Natural killer cell (primary cell): Measurements from ENCODE around the gene PI4KB. TPM values are rescaled to one million over a fixed set of nuclear protein-coding genes. Genes with fewer than 3 reads are reported as not detected.
A peak's percentile ranks its signal among the peaks of the same experiment; 100 is the strongest.

Experiments
- ATAC-seq, 3 donors: fragments of 150-1000 bp in 2 of 3; fragments of 200-7000 bp in 1 of 3; cut with Tn5 transposase; 1 replicate in 1 of 3; 2 replicates in 2 of 3; pipeline ENCODE4 v1.10.0; 2021; ENCODE audit warnings: mild to moderate bottlenecking in 2 of 3, moderate library complexity in 2 of 3
- DNase-seq, 2 donors: peaks; one replicate each; pipeline versions ENCODE4 v3.0.0 to v3.0.0-alpha.2; 2013 to 2021; ENCODE audit warnings: mixed read lengths in 1 of 2
- H3K27ac ChIP-seq: one replicate; pipeline ENCODE4 v1.5.1; 2013; ENCODE audit warnings: mild to moderate bottlenecking, low read length
- H3K27me3 ChIP-seq: one replicate; pipeline ENCODE4 v1.6.1; 2013; ENCODE audit warnings: low read length; ENCODE audit not compliant: control insufficient read depth, insufficient read depth
- H3K36me3 ChIP-seq: one replicate; pipeline ENCODE4 v1.6.1; 2013; ENCODE audit warnings: low read length; ENCODE audit not compliant: control insufficient read depth, insufficient read depth
- H3K4me1 ChIP-seq: one replicate; pipeline ENCODE4 v1.6.1; 2013; ENCODE audit warnings: low read length; ENCODE audit not compliant: control insufficient read depth, insufficient read depth
- H3K4me3 ChIP-seq: one replicate; pipeline ENCODE4 v1.5.1; 2013; ENCODE audit warnings: low read length
- H3K9me3 ChIP-seq: one replicate; pipeline ENCODE4 v1.6.1; 2013; ENCODE audit warnings: low read length; ENCODE audit not compliant: control insufficient read depth, insufficient read depth
- H3K27ac Mint-ChIP-seq, 2 donors: one replicate each; pipeline ENCODE4 v1.8.0; 2022; ENCODE audit warnings: mild to moderate bottlenecking in 2 of 2, mixed read lengths in 2 of 2, moderate library complexity in 1 of 2
- H3K27me3 Mint-ChIP-seq, 2 donors: one replicate each; pipeline ENCODE4 v1.8.0; 2022; ENCODE audit warnings: low read depth in 2 of 2, mixed read lengths in 2 of 2
- H3K36me3 Mint-ChIP-seq: one replicate; pipeline ENCODE4 v1.8.0; 2022; ENCODE audit warnings: mixed read lengths
- H3K4me1 Mint-ChIP-seq, 2 donors: one replicate each; pipeline ENCODE4 v1.8.0; 2022; ENCODE audit warnings: mixed read lengths in 2 of 2
- H3K4me3 Mint-ChIP-seq: one replicate; pipeline ENCODE4 v1.8.0; 2022; ENCODE audit warnings: mild to moderate bottlenecking, moderate library complexity, mixed read lengths
- H3K9me3 Mint-ChIP-seq, 2 donors: one replicate each; pipeline ENCODE4 v1.8.0; 2022; ENCODE audit warnings: mixed read lengths in 2 of 2
- WGBS: methylation state at CpG from one replicate; pipeline ENCODE4 v1.1.7; 2013; ENCODE audit warnings: missing lambda C conversion rate; ENCODE audit not compliant: insufficient coverage; 5-methylcytosine and 5-hydroxymethylcytosine counted together
- intact Hi-C: fragments of 100-400 bp; cut with micrococcal nuclease; formaldehyde crosslinking; loops from one replicate; pipeline ENCODE4 v1.14.2; 2022
- total RNA-seq, 4 donors: library from RNA; stranded (reverse); fragments of 120-200 nt in 1 of 4; gene quantifications; one replicate each; pipeline versions ENCODE4 v1.2.3 to v1.2.4, GENCODE V29; 2013 to 2022
- TF ChIP-seq, protein P1 (sequence below): fragments of 200-600 bp; IDR thresholded peaks from one replicate; pipeline ENCODE4 v1.8.0; 2022; ENCODE audit warnings: antibody characterized with exemption

The PI4KB gene
- total RNA-seq, 3 donors from 2014 or later (not counting 1 experiment from before 2014, with no cell fraction given): 68.2 to 99.3 (median 95.0) TPM

DNA sequence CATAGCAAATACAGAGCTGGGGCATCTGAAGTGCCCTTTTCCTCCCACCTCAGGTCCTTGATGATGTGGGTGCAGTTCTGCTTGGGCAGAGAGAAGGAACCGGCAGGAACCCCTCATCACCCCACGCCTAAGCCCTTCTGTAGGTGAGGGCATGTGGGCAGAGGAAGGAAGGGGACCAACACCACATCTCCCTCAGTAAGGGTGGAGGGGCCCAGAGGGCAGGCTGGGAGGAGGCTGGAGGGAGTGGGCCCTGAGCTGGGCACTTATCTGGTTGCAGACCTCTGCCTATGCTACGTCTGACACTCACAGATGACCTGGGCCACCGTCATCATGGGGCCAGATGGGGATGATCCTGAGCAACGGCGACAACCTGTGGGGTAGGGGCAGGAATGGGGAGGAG lies 34.1 kb downstream of the PI4KB start:
- peak overlapping the region; percentile 77 for H3K27ac ChIP-seq
- ATAC-seq (peak in 2 of 3 donors; percentile 1 to 5), DNase-seq (no peak)
- H3K27me3 Mint-ChIP-seq: no peaks in the 10 kb centered on the region
- intact Hi-C loops: no loop called here
- peak overlapping the region; percentile 91 to 96 for H3K27ac Mint-ChIP-seq
- 86% methylated on average over 4 of the region's 6 CpGs for WGBS
- no peak overlapping the region for H3K4me3 ChIP-seq
- peaks cover 36 to 57% of the 10 kb centered on the region in 2 donors for H3K4me1 Mint-ChIP-seq
- no peaks in the 10 kb centered on the region for H3K9me3 Mint-ChIP-seq
- H3K4me3 Mint-ChIP-seq: peak overlapping the region; percentile 59
- H3K4me1 ChIP-seq: peaks cover 53% of the 10 kb centered on the region
- no peaks in the 10 kb centered on the region for H3K9me3 ChIP-seq
- no peaks in the 10 kb centered on the region for H3K36me3 Mint-ChIP-seq
- H3K36me3 ChIP-seq: peaks cover 80% of the 10 kb centered on the region
- no peaks in the 10 kb centered on the region for H3K27me3 ChIP-seq
- TF ChIP-seq, protein P1, sequence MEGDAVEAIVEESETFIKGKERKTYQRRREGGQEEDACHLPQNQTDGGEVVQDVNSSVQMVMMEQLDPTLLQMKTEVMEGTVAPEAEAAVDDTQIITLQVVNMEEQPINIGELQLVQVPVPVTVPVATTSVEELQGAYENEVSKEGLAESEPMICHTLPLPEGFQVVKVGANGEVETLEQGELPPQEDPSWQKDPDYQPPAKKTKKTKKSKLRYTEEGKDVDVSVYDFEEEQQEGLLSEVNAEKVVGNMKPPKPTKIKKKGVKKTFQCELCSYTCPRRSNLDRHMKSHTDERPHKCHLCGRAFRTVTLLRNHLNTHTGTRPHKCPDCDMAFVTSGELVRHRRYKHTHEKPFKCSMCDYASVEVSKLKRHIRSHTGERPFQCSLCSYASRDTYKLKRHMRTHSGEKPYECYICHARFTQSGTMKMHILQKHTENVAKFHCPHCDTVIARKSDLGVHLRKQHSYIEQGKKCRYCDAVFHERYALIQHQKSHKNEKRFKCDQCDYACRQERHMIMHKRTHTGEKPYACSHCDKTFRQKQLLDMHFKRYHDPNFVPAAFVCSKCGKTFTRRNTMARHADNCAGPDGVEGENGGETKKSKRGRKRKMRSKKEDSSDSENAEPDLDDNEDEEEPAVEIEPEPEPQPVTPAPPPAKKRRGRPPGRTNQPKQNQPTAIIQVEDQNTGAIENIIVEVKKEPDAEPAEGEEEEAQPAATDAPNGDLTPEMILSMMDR: no peak

DNA sequence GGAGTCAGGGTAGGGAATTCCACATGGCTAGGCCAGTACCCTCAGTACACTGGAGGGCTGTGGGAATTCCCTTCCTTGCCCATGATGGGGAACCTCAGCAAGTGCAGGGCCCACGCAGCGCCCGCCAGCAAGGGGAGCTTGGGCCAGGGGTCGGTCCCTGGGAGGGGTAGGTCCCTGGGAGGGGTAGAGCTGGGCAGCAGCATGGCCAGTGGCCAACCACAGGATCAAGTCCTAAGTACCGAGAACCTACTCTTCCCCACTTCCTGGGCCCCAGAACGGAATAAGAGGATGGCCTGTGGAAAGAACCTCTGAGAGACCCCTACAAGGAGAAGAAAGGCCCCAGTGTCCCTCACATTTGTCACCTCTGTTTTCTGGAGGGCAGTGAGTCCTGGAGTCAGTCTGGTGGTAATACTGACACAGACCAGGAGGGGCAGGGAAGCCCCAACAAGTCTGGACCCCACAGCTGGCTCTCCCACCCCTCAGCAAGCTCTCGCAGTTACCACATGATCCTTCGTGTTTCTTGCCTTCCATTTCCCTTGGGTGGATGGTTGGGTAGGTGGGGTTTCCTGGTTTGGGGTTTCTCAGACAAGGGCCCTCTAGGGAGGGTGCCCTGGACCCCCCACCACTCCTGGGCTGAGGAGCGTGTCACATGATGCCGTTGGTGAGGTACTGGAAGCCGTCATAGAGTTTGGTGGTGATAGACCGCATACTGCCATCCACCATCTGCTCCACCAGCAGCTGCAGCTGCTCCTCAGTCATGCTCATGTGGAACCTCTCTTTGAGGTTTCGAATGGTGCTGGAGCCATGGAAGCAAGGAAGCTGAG lies 34.8 kb downstream of the PI4KB start:
- peak in 1 of 2 donors; percentile 63 for DNase-seq
- Mint-ChIP-seq H3K27ac (peak overlapping the region; percentile 91 to 96), H3K9me3 (no peaks in the 10 kb centered on the region), H3K4me1 (peaks cover 36 to 57% of the 10 kb centered on the region in 2 donors), H3K4me3 (peak overlapping the region; percentile 59), H3K27me3 (no peaks in the 10 kb centered on the region), H3K36me3 (no peaks in the 10 kb centered on the region)
- WGBS: 69% methylated on average over 11 of the region's 13 CpGs
- intact Hi-C loops: no loop called here
- Histone ChIP-seq H3K27ac (peak overlapping the region; percentile 77), H3K4me1 (peaks cover 60% of the 10 kb centered on the region), H3K36me3 (peaks cover 80% of the 10 kb centered on the region), H3K27me3 (no peaks in the 10 kb centered on the region), H3K9me3 (no peaks in the 10 kb centered on the region), H3K4me3 (no peak overlapping the region)
- TF ChIP-seq, protein P1: no peak
- peak; percentile 72 to 82 (median 82) for ATAC-seq

DNA sequence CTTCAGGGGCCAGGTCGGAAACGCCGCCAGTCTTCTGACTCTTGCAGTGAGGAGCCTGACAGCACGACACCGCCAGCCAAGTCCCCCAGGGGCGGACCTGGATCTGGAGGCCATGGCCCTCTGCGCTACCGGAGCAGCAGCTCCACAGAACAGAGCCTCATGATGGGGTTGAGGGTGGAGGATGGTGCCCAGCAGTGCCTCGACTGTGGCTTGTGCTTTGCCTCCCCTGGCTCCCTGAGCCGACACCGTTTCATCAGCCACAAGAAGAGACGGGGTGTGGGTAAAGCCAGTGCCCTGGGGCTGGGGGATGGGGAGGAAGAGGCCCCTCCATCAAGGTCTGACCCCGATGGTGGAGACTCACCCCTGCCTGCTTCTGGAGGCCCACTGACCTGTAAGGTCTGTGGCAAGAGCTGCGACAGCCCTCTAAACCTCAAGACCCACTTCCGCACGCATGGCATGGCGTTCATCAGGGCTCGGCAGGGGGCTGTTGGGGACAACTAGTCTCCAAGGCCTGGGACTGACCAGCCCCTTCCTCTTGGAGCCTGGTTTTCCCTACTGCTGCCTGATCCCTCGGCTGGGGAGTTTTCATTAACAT lies 36.4 kb downstream of the PI4KB start:
- no peaks in the 10 kb centered on the region for H3K9me3 ChIP-seq
- Mint-ChIP-seq H3K27me3 (no peaks in the 10 kb centered on the region), H3K36me3 (no peaks in the 10 kb centered on the region), H3K4me1 (peaks cover 40 to 57% of the 10 kb centered on the region in 2 donors), H3K4me3 (peak overlapping the region; percentile 62), H3K9me3 (no peaks in the 10 kb centered on the region), H3K27ac (peak overlapping the region; percentile 83 to 86)
- TF ChIP-seq, protein P1: no peak
- H3K4me1 ChIP-seq: peaks cover 60% of the 10 kb centered on the region
- peaks cover 91% of the 10 kb centered on the region for H3K36me3 ChIP-seq
- peak in 1 of 2 donors; percentile 60 for DNase-seq
- H3K27me3 ChIP-seq: no peaks in the 10 kb centered on the region
- peak; percentile 48 to 61 (median 52) for ATAC-seq
- WGBS: 47% methylated on average over 18 of the region's 19 CpGs
- intact Hi-C loops: loop anchor here (1.0 kb wide), 1 partner anchor 9 kb away; the partner anchor contains the start of gene ZNF687
- H3K4me3 ChIP-seq: no peak overlapping the region
- H3K27ac ChIP-seq: peak overlapping the region; percentile 69
